GM21737 (cell line): Measurements from ENCODE around the gene STAM.

Experiments
- ATAC-seq: cut with Tn5 transposase; IDR thresholded peaks from one replicate; pipeline ENCODE4 v1.9.1; 2021; ENCODE audit warnings: mild to moderate bottlenecking, moderate library complexity; ENCODE audit not compliant: unreplicated experiment

The STAM gene

GRCh38 chr10:17758200-17758599 lies 114.2 kb downstream of the STAM start:
- ATAC-seq = no peak

DNA sequence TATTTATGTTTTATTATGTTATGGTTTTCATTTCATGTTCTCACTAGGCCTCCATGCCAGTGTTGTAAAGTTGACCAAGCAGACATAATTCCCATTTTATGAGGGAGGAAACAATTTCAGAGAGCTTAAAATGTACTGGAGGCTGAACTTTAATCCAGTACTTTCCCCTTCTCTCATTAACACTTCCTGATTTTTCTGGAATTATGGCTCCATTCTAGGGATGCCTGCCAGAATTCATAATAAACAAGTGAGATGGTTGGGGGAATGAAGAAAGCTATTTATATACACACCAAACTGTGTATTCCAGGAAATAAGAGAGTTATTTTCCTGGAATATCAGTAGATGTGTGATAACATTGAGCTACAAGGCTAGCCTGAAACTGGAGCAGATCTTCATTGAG lies 114.9 kb downstream of the STAM start:
- ATAC-seq = no peak

- ATAC-seq = no peak
Measured at GRCh38 chr10:17764142-17764541, 120.2 kb downstream of the STAM start.

DNA sequence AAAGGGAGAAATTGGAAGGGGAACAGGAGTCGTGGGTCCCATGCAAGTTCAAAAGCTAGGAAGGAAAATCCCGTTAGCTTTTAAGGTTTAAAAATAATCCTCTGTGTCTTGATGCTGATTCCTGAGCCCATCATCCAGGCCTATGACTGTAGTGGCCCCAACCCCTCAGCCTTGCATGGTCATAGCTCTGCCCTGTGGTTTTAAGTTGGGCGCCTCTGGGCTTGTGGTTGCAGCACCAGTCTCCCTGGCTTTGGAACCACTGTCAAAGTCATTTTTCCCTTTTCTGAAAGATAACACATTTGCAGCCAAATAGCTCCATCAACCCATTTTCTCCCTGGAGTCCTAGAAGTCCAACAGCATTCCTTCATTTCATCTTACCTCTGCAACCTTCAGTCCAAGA lies 121.7 kb downstream of the STAM start:
- no peak for ATAC-seq
